ENCODE measurements around the gene IL12RB2.

- TF ChIP-seq, protein P1, sequence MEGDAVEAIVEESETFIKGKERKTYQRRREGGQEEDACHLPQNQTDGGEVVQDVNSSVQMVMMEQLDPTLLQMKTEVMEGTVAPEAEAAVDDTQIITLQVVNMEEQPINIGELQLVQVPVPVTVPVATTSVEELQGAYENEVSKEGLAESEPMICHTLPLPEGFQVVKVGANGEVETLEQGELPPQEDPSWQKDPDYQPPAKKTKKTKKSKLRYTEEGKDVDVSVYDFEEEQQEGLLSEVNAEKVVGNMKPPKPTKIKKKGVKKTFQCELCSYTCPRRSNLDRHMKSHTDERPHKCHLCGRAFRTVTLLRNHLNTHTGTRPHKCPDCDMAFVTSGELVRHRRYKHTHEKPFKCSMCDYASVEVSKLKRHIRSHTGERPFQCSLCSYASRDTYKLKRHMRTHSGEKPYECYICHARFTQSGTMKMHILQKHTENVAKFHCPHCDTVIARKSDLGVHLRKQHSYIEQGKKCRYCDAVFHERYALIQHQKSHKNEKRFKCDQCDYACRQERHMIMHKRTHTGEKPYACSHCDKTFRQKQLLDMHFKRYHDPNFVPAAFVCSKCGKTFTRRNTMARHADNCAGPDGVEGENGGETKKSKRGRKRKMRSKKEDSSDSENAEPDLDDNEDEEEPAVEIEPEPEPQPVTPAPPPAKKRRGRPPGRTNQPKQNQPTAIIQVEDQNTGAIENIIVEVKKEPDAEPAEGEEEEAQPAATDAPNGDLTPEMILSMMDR (IDR thresholded peaks at IDR 0.05), result no peak
- TF ChIP-seq EZH2 (IDR thresholded peaks at IDR 0.05; ENCODE audit: borderline replicate concordance, insufficient read depth, low read depth, low read length, poor library complexity, severe bottlenecking), result no peak
Observed at GRCh38 chr1:67414574-67414973, 106.9 kb downstream of the IL12RB2 start.
